Glomerular endothelial cell (primary cell): ENCODE measurements around the gene CORO2B. TPM values are rescaled to one million over a fixed set of nuclear protein-coding genes. Genes with fewer than 3 reads are reported as not detected.

ENCODE experiments used
- DNase-seq: peaks from one replicate; pipeline ENCODE4 v3.0.0-alpha.2; 2011; ENCODE audit warnings: low read depth, low spot score; ENCODE audit errors: extremely low read depth
- total RNA-seq: library from RNA; depleted of rRNA; stranded (reverse); fragments of >200 nt; gene quantifications from 2 replicates; pipeline ENCODE4 v1.2.3, GENCODE V29; 2015

The CORO2B gene
- total RNA-seq, 1 donor from 2014 or later: 7.8 TPM

DNA sequence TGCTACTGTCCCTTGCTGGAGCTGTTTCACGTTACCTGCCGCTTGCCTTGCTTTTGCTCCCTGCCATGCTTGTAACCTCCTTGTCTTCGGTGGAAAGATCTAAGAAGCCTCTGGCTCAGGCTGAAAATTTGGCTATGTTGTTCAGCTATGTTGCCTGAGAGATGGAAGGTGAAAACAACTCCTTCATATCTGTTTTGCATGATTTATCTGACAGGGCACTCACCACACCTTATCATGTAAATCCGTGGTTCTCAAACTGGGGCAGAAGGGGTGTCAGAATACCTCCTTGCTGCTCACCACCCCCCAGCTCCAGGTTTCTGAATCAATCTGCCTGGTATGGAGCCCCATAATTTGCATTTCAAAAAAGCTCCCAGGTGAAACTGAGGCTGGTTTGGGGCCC is 6.5 kb upstream of the CORO2B start:
- DNase-seq: no peak

DNA sequence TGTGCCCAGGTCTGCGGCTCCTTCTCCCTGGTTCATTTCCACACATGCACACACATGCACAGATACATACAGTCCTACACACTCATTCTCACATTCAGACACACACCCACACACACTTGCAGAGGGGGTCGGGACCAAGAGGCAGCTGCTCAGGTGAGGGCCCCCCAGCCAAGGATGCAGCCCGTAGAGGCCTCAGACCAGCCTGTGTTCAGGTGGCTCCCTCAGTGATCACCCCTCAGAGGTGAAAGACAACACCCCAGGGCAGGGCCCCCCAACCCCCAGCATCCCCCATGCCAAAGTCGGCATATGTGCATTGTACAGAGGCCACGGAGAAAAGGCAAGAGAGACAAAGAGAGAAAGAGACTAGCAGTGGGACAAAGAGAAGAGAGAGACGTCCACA is 5.9 kb upstream of the CORO2B start:
- no peak for DNase-seq

DNA sequence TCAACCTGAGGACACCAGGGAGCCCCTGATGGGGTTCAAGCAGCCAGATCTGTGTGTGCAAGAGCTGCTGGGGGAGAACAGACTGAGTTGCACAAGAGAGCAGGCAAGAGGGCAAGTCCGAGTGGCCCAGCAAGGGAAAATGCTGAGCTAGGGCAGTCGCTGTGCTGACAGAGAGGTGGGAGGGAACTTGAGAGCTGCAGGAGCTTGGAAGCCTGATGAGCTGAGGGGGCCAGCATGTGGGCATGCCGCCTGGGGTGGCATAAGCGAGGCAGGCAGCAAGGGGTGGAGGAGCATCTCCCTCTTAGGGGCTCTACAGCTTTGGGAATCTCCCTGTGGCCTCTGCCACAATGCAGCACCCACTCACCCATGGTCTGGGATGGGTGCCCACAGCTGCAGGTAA is 4.7 kb upstream of the CORO2B start:
- no peak for DNase-seq

DNA sequence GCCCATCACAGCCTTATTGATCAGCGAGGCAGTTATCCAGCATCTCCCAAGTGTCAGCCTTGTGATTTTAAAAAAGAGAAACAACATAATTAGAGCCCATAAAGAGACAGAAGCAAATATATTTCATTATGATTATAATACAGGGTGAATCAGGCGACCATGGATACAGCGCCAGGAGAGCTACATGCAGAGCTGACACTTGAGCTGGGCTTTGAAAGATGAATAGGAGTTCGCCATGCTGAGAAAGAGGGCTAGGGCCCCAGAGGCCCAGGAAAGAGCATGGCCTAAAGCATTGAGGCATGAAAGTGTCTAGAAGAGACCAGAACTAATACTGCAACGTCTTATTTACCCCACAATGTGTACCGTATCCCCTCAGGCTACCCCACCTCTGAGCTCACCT is 4.2 kb upstream of the CORO2B start:
- DNase-seq: no peak

DNA sequence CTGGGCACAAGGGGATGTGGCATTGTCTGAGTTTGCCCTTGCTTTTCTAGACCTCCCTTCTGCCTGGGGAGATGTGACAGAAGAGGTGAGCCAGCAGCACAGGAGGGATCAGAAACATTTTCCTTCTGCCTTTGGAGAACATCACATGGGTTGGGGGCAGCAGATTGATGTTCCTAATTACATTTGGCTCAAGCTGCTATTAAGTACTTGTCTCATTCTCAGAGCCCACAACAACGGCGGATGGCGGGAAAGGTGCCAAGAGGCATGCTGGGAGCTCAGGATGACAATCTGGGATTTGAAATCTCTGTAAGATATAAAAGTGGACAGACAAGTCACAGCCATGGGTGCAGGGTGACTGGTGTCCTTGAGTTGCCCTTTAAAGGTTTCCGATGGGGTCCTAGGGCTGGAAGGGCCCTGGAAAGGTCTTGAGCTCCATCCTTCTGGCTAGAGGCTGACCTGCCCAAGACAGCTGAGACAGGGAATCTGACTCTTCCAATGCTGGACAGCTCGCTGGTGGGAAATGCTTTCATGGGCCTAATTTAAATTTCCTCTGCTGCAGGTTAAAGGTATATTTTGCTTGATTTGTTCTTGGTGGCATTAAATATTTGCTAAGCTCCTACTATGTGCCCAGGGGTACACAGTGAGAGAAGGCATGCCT is 2.4 kb upstream of the CORO2B start:
- DNase-seq: no peak

DNA sequence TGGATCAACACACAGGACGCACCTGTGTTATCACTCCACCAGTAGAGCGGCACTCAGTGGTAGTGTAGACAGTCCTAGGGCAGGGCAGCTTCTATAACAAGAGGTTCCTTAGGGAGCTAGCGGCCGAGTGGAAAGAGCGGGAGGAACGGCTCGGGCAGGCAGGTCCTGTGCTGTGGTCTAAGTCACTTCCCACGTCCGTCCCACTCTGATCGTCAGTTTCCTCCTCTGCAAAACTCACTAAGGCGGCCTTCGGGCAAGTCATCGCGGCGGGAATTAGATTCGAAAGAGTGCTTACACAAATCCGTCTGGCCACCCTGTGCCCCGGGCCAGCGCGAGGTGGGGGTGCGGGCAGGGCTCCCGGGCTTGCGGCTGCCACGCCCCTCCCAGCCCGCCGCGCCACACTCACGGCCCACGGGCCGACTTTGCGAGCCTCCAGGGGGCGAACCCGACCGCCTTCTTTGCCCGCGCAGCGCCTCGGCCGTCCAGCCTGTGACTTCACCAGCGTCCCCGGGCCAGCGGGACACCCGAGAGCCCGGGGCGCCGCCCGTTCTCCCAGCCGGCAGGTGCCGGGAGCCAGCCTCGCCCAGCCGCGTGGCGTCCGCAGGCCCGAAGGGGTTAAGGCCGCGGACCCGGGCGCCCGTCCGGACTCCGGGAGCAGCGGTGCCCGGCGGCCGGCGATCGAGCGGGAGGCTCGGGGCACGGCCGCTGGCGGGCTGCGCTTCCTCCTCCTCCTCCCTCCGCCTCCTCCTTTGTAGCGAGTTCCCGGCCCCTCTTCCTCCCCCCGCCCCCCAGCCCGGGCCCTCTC is 416 bp upstream of the CORO2B start:
- DNase-seq: no peak

DNA sequence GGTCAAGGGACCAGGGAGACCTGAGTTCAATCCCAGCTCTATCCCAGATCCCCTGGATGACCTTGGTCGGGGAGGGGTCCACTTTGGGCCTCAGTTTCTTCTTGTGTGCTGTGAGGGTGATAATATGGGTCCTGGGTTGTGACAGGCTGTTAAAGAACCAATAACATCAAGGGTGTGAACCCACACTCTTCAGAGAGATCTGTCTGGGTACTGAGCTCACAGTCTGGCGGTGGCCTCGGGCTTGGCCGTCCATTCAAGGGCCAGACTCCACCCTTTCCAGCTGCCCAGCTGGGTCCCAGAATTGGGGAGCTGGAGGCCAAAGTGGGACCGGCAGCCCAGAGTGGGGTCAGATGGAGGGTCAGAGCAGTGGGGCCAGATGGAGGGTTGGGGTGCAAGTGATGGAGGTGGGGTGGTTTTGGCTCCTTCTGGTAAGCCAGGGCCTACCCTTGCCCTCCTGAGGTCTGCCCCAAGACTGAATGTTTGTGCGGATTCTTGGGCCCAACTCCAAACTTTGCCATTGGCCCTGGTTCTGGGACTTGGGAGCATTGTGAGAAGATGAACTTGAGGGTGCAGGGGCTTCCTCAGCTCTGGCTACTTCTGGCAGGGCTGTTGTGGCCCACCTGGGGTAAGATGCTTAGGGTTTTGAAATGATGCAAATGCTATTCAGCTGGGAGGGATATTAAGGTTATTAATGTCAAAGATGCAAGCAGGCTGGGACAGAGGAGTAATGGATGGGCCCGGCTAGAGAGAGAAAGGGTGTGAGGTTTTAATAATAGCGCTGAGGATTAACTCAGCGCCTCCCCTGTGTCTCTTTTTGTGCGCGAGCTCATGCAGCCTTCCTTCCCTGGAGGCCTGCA is 1.5 kb downstream of the CORO2B start:
- DNase-seq: no peak

DNA sequence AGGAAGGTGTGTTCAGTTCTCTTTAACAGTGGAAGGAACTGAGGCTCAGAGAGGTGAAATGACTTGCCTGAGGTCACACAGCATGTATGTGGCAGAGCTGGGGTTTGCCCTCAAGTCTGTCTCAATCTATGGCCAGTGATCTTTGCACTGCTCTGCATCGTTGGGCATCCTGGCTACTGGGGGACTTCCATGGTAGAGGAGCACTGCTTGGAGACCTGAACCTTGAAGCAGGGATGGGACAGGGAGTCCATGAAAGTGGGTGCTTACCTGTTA is 2.0 kb downstream of the CORO2B start:
- DNase-seq: no peak

DNA sequence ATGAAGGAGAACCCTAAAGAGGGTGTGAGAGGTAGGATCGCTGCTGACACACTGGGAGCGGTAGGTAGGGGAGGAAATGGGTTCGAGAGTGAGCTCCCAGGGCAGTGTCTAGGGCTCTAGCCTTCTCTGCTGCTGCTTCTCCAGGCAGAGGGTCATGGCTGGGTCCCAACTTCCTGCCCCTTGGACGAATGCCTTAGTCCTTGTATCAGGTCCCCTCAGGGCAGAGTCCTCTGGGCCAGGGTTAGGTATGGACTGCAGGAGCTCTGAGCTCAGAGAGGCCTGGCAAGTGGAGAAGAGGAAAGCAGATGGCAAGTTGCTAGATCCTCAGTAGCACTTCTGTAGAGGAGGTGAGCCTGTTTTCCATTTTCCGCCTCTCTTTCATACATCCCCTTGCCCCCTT is 2.9 kb downstream of the CORO2B start:
- no peak for DNase-seq

DNA sequence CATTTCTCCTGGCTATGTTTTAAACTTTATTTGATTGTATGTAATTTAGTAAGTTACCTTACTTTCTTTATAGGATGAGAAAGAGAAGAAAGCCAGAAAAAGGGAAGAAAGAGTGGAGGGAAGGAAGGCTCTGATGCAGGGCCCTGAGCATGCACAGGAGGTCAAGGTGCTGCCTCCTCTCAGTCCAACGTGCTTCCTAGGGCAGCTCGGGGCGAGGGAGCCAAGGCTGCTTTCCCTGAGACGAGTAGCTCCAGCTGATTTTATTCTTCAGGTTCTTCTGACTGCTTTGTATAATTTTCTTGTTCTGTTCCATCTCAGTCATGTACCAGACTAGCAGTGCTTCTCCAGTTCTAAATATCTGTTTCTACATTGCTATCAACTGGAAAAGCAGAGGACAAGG is 3.4 kb downstream of the CORO2B start:
- DNase-seq: no peak

DNA sequence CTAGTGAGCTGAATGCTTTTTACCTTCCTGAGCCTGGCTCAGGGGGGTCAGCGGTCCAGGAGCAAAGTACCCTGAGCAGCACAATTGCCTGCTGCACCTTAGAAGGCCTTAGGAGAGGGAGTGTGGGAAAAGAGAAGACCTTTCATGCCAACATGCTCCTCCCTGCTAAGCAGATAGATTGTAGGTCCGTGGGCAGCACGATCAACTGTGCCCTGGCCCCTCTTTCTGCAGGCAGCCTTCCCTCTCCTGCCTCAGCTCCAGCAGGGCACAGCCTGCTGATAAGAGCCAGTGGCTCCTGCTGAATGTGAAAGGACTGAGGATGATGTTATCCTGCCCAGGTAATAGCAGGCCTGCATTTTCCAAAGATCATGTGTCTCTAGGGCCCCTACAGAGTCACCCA is 4.1 kb downstream of the CORO2B start:
- DNase-seq: no peak

DNA sequence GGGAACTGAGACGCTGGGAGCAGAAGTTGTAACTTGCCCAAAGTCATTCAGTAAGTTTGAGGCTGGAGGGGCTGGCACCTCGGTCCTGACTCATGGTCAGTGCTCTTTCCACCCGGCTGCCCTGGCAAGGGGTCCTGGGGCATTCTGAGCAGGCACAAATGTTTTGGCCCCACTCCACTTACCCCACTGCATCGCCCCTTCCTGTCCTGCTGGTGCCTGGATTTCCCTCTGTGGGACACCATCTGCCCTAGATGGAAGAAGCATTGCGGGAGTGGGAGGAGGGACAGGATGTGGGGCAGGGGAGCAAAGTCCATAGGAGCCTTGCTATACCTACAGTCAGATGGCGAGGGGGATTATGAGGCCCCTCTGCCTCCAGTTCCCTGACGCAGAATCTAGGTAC is 4.5 kb downstream of the CORO2B start:
- no peak for DNase-seq

DNA sequence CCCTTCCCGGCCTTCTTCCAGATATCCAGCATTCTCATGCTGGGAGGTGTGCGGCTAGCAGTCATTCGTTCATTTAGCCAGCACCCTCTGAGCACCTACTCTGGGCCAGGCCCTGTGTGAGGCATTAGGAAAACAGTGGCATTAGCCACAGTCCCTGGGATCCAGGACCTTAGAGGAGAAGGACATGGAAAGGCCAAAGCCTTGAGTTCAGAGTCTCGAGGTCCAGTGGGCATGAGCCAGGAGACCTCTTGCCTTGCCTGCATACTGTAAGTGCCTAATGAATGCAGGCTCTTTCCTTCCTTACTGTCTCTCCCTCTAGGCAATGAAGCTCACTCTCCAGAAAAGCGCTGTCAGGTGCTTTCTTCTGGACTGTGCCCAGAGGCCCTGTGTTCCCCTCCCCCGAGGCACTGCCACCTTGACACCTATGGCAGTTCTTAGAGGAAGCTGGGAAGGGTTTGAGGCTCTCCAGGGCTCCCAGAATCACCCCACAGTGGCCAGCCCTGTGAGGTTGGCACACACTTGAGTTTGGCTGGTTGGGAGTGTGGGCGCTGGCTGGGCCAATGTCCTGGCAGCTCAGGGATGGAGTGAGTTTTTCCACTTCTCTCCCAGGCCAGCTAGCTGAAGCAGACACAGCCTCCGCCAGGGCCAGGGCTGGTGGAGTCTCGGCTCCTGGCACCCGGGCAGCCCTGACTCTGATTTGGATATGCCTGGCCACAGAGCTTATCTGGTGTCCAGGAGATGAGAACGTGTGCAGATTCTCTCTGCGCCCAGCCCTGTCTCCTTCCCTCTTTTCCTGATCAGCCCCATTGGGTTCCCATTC is 5.4 kb downstream of the CORO2B start:
- no peak for DNase-seq

DNA sequence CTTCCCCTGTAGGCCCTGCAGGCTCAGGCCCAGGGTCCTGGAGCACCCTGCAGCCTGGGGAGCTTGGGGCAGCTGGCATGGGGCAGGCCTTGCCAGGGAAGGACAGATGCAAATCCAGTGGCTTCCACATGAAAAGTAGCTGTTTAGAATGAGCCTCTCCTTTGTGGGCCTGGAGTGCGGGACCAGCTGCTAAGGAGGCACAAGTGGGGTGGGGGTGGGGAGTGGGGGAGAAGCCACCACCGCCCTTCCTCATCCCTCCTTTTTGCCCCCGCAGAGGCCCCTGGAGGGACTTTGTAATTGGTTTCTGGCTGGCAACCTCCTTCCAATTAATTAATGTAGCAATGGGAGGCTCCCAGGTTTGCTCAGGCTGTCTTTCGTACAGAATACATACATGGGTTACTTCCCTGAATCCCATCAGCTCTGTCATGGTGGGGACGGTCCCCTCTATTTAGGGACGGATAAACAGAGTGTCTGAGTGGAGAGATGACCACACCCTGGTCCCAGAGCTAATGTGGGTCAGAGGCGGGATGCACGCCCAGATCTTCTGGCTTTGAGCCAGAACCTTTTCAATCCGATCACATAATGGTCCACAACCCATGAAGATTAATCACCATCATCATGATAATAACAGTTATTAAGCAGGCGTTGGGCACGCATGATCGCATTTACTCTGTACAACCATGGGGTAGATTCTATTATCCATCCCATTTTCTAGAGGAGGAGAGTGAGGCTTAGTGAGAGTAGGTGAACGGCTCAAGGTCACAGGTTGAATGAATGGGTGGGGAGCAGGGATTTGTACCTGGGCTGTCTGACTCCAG is 6.2 kb downstream of the CORO2B start:
- no peak for DNase-seq

DNA sequence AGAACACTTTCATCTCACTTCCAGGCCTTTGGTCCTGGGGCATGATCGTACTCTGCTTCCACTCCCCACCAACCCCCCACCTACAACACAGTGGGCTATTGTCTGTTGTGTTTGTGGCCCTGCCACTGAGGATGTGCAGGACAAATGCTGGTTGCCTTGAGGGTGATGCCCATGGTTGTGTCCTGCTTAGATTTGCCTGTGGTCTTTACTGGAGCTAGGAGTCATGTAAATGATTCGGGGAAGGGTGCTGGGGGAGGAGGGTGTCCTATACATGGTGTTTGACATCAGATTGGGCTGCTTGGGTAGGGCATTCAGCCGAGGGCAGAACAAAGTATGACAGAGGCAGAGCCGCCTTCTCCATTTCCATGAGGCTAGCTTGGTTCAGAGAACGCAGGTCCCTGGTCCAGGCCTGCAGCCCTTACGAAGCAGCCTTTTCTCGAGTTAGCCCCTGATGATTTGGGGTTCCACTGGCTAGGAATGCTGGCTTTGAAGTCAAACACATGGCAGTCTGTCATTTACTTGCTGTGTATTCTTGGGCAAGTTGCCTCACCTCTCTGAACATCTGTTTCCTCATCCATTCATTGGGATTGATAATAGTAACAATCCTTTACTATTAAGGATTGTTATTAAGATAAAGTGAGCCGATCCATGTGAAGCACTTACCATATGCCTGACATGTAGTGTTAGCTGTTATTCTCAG is 6.9 kb downstream of the CORO2B start:
- no peak for DNase-seq

DNA sequence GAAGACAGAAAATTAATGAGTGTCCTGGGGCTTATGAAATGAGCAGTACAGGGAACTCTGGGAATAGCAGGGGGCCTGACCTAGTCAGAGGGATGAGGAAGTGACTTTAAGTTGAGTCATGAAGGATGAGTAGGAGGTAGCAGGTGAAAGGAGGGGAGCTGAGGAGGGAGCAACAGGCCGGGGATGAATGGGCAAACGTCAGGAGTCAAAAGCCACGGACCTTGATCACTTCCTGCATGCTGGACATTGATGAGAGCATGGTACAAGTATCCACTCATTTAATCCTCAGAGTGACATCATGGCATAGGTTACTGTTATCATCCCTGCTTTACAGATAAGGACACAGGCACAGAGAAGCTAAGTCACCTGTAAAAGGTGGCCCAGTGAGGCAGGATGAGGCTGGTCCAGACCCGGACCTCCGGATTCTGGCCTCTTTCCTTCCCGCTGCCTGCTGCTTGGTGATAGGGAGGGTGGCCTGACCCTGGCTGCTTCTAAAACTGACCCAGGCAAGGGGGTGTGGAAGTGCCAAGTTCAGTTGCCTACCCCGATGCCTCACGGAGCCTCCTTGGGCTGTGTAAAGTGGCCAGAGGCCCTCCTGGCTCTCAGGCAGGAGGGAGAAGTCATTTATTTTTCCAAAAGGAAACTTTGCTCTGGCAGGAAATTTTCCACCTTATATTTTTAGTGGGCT is 7.6 kb downstream of the CORO2B start:
- peak; percentile 5 for DNase-seq

DNA sequence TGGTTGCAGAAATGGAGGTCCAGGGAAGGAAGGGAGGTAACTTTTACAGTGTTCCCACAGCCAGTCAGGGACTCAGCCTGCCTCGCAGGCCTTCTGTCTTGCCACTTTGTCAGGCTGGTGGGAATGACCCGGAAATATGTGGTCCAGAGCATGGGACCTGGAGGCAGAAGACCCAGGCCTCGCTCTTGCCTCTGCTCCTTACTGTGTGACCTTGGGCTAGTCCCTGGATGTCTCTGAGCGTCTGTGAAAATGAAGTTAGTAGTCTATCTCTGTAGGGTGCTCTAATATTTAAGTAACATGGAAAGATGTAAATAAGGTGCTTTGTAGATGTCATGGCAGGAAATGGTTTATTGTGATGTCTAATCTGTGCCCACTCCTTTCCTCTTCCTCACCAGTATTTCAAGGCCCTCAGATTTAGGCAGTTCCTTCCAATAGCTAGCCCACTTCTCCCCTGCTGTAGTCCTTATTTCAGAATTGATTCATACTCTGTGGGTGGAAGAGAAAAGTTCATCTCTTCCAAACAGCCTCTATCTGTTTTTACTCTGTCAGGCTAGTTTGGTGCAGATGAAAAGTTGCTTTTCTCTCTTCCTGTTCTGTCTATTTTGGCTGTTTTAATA is 9.1 kb downstream of the CORO2B start:
- no peak for DNase-seq

DNA sequence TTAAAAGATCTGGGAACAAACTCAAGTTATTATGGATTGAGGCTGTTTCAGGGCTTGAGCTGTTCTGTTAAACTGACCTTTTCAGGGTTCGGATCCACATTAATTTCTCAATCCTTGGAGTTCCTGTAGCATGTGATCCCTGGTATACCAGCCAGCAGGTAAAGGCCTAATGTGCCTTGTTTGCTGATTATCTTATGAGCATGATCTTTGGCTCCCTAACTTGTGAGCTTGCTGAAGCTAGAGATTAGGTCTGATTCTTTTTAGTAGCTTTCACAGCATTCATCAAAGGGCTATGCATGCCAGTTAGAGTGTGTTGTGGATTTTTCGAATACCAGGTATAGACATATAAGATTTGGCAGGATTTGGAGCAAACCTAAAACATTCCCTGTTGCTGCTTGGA is 10.3 kb downstream of the CORO2B start:
- DNase-seq: no peak
